Omental fat pad (tissue), 4 donors: Measurements from ENCODE around the gene ATP1A1. TPM values are rescaled to one million over a fixed set of nuclear protein-coding genes. Genes with fewer than 3 reads are reported as not detected.

Source experiments
- ATAC-seq: fragments of 150-250 bp; one replicate; pipeline ENCODE4 v1.9.1; 2016; ENCODE audit warnings: mild to moderate bottlenecking, moderate library complexity; ENCODE audit not compliant: low FRiP score
- DNase-seq: peaks from one replicate; pipeline ENCODE4 v3.0.0-alpha.2; 2019; ENCODE audit warnings: low spot score
- total RNA-seq, 4 donors: library from RNA; depleted of rRNA; stranded (reverse); fragments of >200 nt; gene quantifications; one replicate each; pipeline ENCODE4 v1.1.0, GENCODE V29; 2016
- TF ChIP-seq, protein P1 (sequence below), 3 donors: fragments of 450-650 bp; IDR thresholded peaks; one replicate each; pipeline ENCODE4 v1.5.1; 2016 to 2017; ENCODE audit warnings: antibody characterized with exemption in 3 of 3, mild to moderate bottlenecking in 3 of 3, moderate library complexity in 2 of 3

Gene ATP1A1
- total RNA-seq, 4 donors from 2014 or later: 188 to 490 (median 254) TPM

DNA sequence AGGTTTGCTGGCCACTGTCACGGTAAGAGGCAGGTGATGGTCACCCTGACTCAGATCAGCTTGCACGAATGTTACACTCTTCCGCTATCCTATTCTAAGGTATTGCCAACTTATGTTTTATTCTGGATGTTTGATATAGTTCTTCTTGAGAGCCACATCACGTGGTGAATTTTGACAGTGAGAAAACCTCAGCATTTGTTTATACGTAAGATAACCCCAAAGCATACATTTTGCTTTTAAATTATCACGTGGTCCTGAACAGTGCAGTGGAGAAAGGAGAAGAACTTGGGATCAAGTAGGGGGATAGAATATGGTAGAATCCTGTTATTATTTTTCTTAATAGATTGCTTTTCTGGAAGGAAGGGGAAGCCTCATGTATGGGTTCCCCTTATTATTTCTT lies 16.6 kb downstream of the ATP1A1 start:
- DNase-seq (no peak), ATAC-seq (no peak)
- TF ChIP-seq, protein P1, sequence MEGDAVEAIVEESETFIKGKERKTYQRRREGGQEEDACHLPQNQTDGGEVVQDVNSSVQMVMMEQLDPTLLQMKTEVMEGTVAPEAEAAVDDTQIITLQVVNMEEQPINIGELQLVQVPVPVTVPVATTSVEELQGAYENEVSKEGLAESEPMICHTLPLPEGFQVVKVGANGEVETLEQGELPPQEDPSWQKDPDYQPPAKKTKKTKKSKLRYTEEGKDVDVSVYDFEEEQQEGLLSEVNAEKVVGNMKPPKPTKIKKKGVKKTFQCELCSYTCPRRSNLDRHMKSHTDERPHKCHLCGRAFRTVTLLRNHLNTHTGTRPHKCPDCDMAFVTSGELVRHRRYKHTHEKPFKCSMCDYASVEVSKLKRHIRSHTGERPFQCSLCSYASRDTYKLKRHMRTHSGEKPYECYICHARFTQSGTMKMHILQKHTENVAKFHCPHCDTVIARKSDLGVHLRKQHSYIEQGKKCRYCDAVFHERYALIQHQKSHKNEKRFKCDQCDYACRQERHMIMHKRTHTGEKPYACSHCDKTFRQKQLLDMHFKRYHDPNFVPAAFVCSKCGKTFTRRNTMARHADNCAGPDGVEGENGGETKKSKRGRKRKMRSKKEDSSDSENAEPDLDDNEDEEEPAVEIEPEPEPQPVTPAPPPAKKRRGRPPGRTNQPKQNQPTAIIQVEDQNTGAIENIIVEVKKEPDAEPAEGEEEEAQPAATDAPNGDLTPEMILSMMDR (IDR thresholded peaks at IDR 0.05): no peak

DNA sequence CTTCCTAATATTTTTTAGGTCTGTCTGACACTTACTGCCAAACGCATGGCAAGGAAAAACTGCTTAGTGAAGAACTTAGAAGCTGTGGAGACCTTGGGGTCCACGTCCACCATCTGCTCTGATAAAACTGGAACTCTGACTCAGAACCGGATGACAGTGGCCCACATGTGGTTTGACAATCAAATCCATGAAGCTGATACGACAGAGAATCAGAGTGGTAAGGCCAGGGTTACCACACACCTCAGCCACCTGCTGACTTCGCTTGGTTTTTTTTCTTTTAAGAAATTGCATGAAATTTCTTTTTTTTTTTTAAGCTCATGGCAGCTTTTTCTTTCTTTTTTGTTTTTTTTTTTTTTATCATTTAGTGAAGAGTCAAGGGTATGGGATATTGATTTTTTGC lies 17.2 kb downstream of the ATP1A1 start:
- TF ChIP-seq, protein P1 (IDR thresholded peaks at IDR 0.05): no peak
- DNase-seq (no peak), ATAC-seq (no peak)

DNA sequence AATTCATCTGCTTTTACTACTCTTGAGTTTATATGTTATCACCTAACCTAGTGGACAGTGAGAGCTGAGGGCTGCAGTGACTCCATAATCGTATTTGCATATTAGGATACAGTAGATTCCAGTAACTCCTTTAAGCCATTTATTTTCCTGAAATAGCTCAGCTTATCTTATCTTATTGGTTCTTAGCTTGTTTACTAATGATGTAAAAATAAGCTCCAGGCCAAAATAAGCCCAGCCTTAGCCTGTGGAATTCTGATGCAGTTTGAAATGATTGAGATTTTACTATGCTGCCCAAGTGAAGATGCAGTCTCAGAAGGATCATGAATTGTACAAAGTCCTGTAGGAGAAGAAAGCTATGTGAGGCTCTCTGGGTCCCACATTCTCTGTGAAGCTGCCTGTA lies 18.1 kb downstream of the ATP1A1 start:
- TF ChIP-seq, protein P1 (IDR thresholded peaks at IDR 0.05): no peak
- DNase-seq (no peak), ATAC-seq (no peak)

DNA sequence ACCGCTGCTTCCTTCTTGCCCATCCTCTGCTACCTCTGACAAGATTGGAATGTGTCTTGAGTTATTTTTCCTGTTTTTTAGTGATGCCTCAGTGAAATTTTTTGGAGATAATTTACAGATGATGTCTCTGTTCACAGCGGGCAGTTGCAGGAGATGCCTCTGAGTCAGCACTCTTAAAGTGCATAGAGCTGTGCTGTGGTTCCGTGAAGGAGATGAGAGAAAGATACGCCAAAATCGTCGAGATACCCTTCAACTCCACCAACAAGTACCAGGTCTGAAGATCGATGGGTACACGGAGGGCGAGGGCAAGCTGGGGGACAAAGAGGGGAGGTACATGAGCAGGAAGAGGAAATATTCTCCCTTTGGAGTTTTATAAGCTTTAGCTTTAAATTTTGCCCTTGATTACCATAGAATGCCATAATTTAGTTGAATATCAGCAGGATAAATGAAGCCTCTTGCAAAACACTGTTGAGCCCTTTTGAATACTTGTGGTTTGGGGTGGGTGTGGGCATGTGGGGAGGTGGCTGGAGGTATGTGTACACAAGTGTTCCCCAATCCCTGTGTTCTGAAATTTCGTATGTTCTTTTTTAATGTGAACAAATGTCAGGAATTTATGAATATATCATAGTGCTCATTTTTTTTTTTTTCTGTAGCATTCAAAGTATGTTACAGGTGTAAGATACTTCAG lies 19.8 kb downstream of the ATP1A1 start:
- DNase-seq (no peak), ATAC-seq (no peak)
- TF ChIP-seq, protein P1 (IDR thresholded peaks at IDR 0.05): no peak

DNA sequence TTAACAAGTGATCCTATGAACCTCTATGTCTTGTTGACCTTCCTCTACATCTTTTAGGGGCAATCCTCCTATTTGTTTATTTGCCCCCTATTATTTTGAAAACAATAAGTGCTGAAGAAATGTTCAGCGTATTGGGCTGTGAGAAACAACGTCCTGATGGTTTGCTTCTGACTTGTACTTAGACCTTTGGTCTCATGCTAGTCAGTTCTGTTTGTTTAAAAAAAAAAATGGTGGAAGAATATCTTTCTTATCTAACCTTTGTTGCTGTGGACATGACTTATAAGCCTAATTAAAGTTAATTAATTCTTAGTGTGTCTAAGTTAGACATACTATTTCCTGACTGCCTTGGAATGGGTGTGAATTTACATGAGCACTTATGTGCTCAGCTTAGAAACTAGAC lies 20.7 kb downstream of the ATP1A1 start:
- ATAC-seq (no peak), DNase-seq (no peak)
- TF ChIP-seq, protein P1 (IDR thresholded peaks at IDR 0.05): no peak

DNA sequence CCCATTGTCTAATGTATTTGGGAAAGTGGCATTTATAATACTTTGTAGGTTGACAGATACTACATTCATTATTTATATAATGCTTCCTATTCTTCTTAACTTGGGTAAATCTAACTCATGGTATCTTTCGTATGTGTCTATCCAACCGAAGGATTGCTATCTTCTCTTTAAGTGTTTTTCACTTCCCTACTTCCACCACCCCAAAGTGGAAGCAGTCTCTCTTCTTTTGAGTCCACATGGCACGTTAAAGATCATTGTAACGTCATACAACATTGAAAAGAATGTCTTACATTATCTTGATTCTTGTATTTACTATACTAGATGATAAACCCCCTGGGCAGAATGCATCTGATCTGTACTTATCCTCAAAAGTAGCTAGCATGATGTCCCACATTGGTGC lies 21.2 kb downstream of the ATP1A1 start:
- ATAC-seq (no peak), DNase-seq (no peak)
- TF ChIP-seq, protein P1 (IDR thresholded peaks at IDR 0.05): no peak

DNA sequence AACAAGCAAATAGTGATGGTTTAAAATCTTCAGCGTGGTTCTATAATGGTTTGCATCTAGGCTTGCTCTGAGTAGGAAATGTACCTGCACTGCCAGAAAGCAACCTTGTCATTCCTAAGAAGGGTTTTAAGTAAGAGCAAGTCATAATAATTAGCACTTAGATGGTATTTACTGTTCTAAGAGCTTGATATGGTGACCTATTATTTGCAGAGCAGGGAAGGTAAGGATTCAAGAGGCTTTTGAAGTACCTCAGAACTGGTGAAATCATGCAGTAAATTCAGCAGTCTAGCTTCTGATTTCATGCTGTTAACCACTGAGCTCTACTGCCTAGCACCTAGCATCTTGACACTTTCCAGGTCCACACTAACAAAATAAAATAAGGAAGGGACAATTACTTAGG lies 23.7 kb downstream of the ATP1A1 start:
- ATAC-seq (no peak), DNase-seq (no peak)
- TF ChIP-seq, protein P1 (IDR thresholded peaks at IDR 0.05): no peak
